HCT116 (cell line): Measurements from ENCODE around the gene HOPX. TPM values are rescaled to one million over a fixed set of nuclear protein-coding genes. Genes with fewer than 3 reads are reported as not detected.

Experiments used
- ATAC-seq: fragments of 200-7000 bp; cut with Tn5 transposase; 2 replicates; pipeline ENCODE4 v1.9.1; 2020; ENCODE audit warnings: mild to moderate bottlenecking, moderate library complexity
- BruUV-seq: library from RNA; stranded (reverse); fragments of 400-500 nt; replicated peaks from 2 replicates; lab custom pipeline; 2021; lab: Mats Ljungman, UMichigan
- CTCF ChIA-PET: fragments of 300-600 bp; sonication (Branson Sonifier 250); formaldehyde crosslinking; loops from one replicate; lab custom pipeline; 2021; ENCODE audit warnings: antibody characterized with exemption; lab: Charles Lee
- POLR2A ChIA-PET: fragments of 300-600, 350-600 bp; sonication (Branson Sonifier 250); formaldehyde crosslinking; loops from one replicate; lab custom pipeline; 2021; ENCODE audit warnings: antibody characterized with exemption; lab: Charles Lee
- RAD21 ChIA-PET, 2 experiments: fragments of 300-600 bp; sonication (Branson Sonifier 250); formaldehyde crosslinking; loops; one replicate each; lab custom pipeline; 2023; ENCODE audit warnings: low total read pairs in 2 of 2; ENCODE audit not compliant: uncharacterized antibody in 2 of 2, unreplicated experiment in 2 of 2, low non-redundant PET in 1 of 2; lab: Charles Lee
- DNase-seq: peaks from one replicate; pipeline ENCODE4 v3.0.0-alpha.2; 2010; ENCODE audit warnings: low read depth, low spot score
- H2AFZ ChIP-seq: fragments of 200-600 bp; shearing (Covaris generic), sonication (generic); 2 replicates; pipeline ENCODE4 v1.6.1; 2017; ENCODE audit warnings: low read depth, mixed run types, mixed read lengths, antibody characterized with exemption, low read length; ENCODE audit not compliant: poor library complexity, severe bottlenecking
- H3K27ac ChIP-seq: 2 replicates; pipeline ENCODE4 v1.5.1; 2012; ENCODE audit warnings: low read depth, low read length
- H3K27me3 ChIP-seq: fragments of 200-600 bp; sonication (generic); 2 replicates; pipeline ENCODE4 v1.6.1; 2016; ENCODE audit warnings: mixed run types, low read length, mixed read lengths; ENCODE audit not compliant: insufficient read depth
- H3K36me3 ChIP-seq, 2 experiments: fragments of 200-500 bp in 1 of 2; fragments of 200-600 bp in 1 of 2; sonication (Bioruptor generic) in 1 of 2; sonication (generic) in 1 of 2; 2 replicates each; pipeline versions ENCODE4 v1.5.1 to v1.6.1; 2014 to 2016; ENCODE audit warnings: low read length in 2 of 2, inconsistent platforms in 1 of 2, mixed read lengths in 1 of 2, mixed run types in 1 of 2; ENCODE audit not compliant: insufficient read depth in 2 of 2, control insufficient read depth in 1 of 2
- H3K4me1 ChIP-seq, 2 experiments: fragments of 200-600 bp in 1 of 2; sonication (generic) in 1 of 2; 2 replicates each; pipeline versions ENCODE4 v1.5.1 to v1.6.1; 2012 to 2017; ENCODE audit warnings: low read length in 2 of 2, inconsistent platforms in 1 of 2, mild to moderate bottlenecking in 1 of 2, mixed read lengths in 1 of 2, mixed run types in 1 of 2, moderate library complexity in 1 of 2; ENCODE audit not compliant: insufficient read depth in 2 of 2, control insufficient read depth in 1 of 2
- H3K4me2 ChIP-seq: fragments of 200-600 bp; sonication (generic); 2 replicates; pipeline ENCODE4 v1.6.1; 2017; ENCODE audit warnings: mixed run types, low read length, mixed read lengths
- H3K4me3 ChIP-seq, 2 experiments: fragments of 200-600 bp in 1 of 2; sonication (generic) in 1 of 2; replicated peaks in 1 of 2; 2 replicates each; pipeline ENCODE4 v1.5.1; 2011 to 2016; ENCODE audit warnings: low read length in 2 of 2, control low read depth in 1 of 2, low read depth in 1 of 2, mild to moderate bottlenecking in 1 of 2, mixed read lengths in 1 of 2, mixed run types in 1 of 2
- H3K79me2 ChIP-seq: fragments of 200-600 bp; sonication (generic); 2 replicates; pipeline ENCODE4 v1.6.1; 2017; ENCODE audit warnings: mild to moderate bottlenecking, mixed run types, low read length, moderate library complexity, mixed read lengths; ENCODE audit not compliant: insufficient read depth
- H3K9ac ChIP-seq: fragments of 200-600 bp; sonication (generic); 2 replicates; pipeline ENCODE4 v1.6.1; 2016; ENCODE audit warnings: low read length, mixed read lengths
- H3K9me2 ChIP-seq: fragments of 200-600 bp; sonication (generic), shearing (Covaris generic); 2 replicates; pipeline ENCODE4 v1.6.1; 2017; ENCODE audit warnings: mixed run types, mild to moderate bottlenecking, moderate library complexity; ENCODE audit not compliant: insufficient read depth
- H3K9me3 ChIP-seq, 2 experiments: fragments of 200-500 bp in 1 of 2; fragments of 200-600 bp in 1 of 2; sonication (Bioruptor generic) in 1 of 2; sonication (generic) in 1 of 2; 2 replicates each; pipeline ENCODE4 v1.6.1; 2014 to 2017; ENCODE audit warnings: low read length in 2 of 2, mixed read lengths in 2 of 2, inconsistent platforms in 1 of 2, low read depth in 1 of 2, mild to moderate bottlenecking in 1 of 2, mixed run types in 1 of 2, moderate library complexity in 1 of 2; ENCODE audit not compliant: control insufficient read depth in 1 of 2, insufficient read depth in 1 of 2
- H4K20me1 ChIP-seq: fragments of 200-600 bp; sonication (generic), shearing (Covaris generic); 2 replicates; pipeline ENCODE4 v1.6.1; 2017; ENCODE audit warnings: mixed run types, mild to moderate bottlenecking, moderate library complexity; ENCODE audit not compliant: insufficient read depth
- CEBPB ChIP-seq: IDR thresholded peaks from 2 replicates; pipeline ENCODE4 v1.6.1; 2012; ENCODE audit warnings: low read depth
- CTCF ChIP-seq, 3 experiments: fragments of 200-600 bp in 1 of 3; sonication (generic) in 1 of 3; IDR thresholded peaks in 2 of 3; conservative IDR thresholded peaks in 1 of 3; 2 replicates each; pipeline ENCODE4 v1.5.1; 2012 to 2017; ENCODE audit warnings: low read depth in 2 of 3, low read length in 2 of 3, antibody characterized with exemption in 1 of 3, borderline replicate concordance in 1 of 3, control low read depth in 1 of 3, mild to moderate bottlenecking in 1 of 3, mixed read lengths in 1 of 3, mixed run types in 1 of 3, moderate library complexity in 1 of 3; ENCODE audit not compliant: insufficient read depth in 1 of 3
- EGR1 ChIP-seq: IDR thresholded peaks from 2 replicates; pipeline ENCODE4 v1.6.1; 2012; ENCODE audit warnings: low read depth
- ELF1 ChIP-seq: IDR thresholded peaks from 2 replicates; pipeline ENCODE4 v1.6.1; 2012; ENCODE audit warnings: low read depth, borderline replicate concordance
- FOSL1 ChIP-seq: IDR thresholded peaks from 2 replicates; pipeline ENCODE4 v1.6.1; 2012; ENCODE audit warnings: low read depth
- JUND ChIP-seq: IDR thresholded peaks from 2 replicates; pipeline ENCODE4 v1.6.1; 2012
- POLR2AphosphoS5 ChIP-seq: IDR thresholded peaks from 2 replicates; pipeline ENCODE4 v1.6.1; 2011; ENCODE audit warnings: mild to moderate bottlenecking, low read depth, low read length, moderate library complexity
- RAD21 ChIP-seq: IDR thresholded peaks from 2 replicates; pipeline ENCODE4 v1.6.1; 2012; ENCODE audit warnings: low read depth, mild to moderate bottlenecking
- SIN3A ChIP-seq: IDR thresholded peaks from 2 replicates; pipeline ENCODE4 v1.6.1; 2012; ENCODE audit warnings: low read depth
- SP1 ChIP-seq: IDR thresholded peaks from 2 replicates; pipeline ENCODE4 v1.6.1; 2012; ENCODE audit warnings: low read depth
- SRF ChIP-seq: IDR thresholded peaks from 2 replicates; pipeline ENCODE4 v1.6.1; 2012; ENCODE audit warnings: low read depth
- TCF7L2 ChIP-seq: IDR thresholded peaks from 2 replicates; pipeline ENCODE4 v1.7.0; 2011; ENCODE audit warnings: borderline replicate concordance, inconsistent platforms; ENCODE audit not compliant: insufficient read depth, insufficient read length; ENCODE audit errors: extremely low read depth
- ZFX ChIP-seq: fragments of 450-650 bp; IDR thresholded peaks from 2 replicates; pipeline ENCODE4 v1.6.1; 2017
- ZNF274 ChIP-seq: fragments of 200-500 bp; sonication (Bioruptor generic); IDR thresholded peaks from 2 replicates; pipeline ENCODE4 v1.6.1; 2014; ENCODE audit warnings: mild to moderate bottlenecking, low read depth, low read length, inconsistent platforms
- intact Hi-C: fragments of 100-400 bp; cut with micrococcal nuclease; formaldehyde crosslinking; loops from 2 replicates; pipeline ENCODE4 v1.10.0; 2022
- total RNA-seq: library from RNA; stranded (reverse); gene quantifications from one replicate; pipeline ENCODE4 v1.2.1, GENCODE V29; 2021; ENCODE audit not compliant: unreplicated experiment

Gene HOPX
- total RNA-seq, 1 experiment from 2014 or later, result 0.42 TPM

- TF ChIP-seq ZNF274 (no peak), CTCF (IDR thresholded peaks at IDR 0.05 in 2 of 3, conservative IDR thresholded peaks at IDR 0.05 in 1 of 3; ENCODE audit: borderline replicate concordance in 1 of 3, insufficient read depth in 1 of 3, low read depth in 2 of 3, low read length in 2 of 3) (no peak), SIN3A (no peak), ELF1 (no peak), EGR1 (no peak), CEBPB (no peak)
- TF ChIP-seq, all 23 proteins: peak for 0
Observed at GRCh38 chr4:56658528-56658927, 22.6 kb downstream of the HOPX start (continued).

- H3K4me3 ChIP-seq, result no peak overlapping the region
- H2AFZ ChIP-seq, result no peak overlapping the region
- H3K27ac ChIP-seq, result no peak overlapping the region
- no peaks in the 10 kb centered on the region for H3K79me2 ChIP-seq
- H3K36me3 ChIP-seq, result no peaks in the 10 kb centered on the region
- no peaks in the 10 kb centered on the region for H3K27me3 ChIP-seq
- H4K20me1 ChIP-seq, result no peaks in the 10 kb centered on the region
- ChIA-PET RAD21 (no interaction called here), CTCF (no interaction called here), POLR2A (no interaction called here)
- H3K4me2 ChIP-seq, result no peak overlapping the region
- no peaks in the 10 kb centered on the region for H3K9me2 ChIP-seq
- intact Hi-C loops, result no loop called here
- TF ChIP-seq RAD21 (no peak), SP1 (no peak), SRF (no peak), JUND (no peak), CEBPB (no peak), POLR2AphosphoS5 (no peak), FOSL1 (no peak), TCF7L2 (no peak), EGR1 (no peak), SIN3A (no peak), ZFX (no peak)
- H3K4me1 ChIP-seq, result peaks cover 0 to 11% of the 10 kb centered on the region in 2 experiments; a peak in 1 of 4 replicates
- H3K9ac ChIP-seq, result no peak overlapping the region
- DNase-seq (no peak), ATAC-seq (no peak)
- BruUV-seq, result no TSS peak
- H3K9me3 ChIP-seq, result no peaks in the 10 kb centered on the region
Observed at GRCh38 chr4:56657818-56658217, 23.3 kb downstream of the HOPX start.
